BLaER1 (cell line): ENCODE results near the gene IGF1R.
A peak's percentile ranks its signal among the peaks of the same experiment; 100 is the strongest.
"Not testable (repeated sequence)": the region's sequence is repeated elsewhere in the genome, so short reads cannot be mapped to it uniquely, and the experiment has no call there.

ENCODE experiments used
- H3K27ac ChIP-seq: shearing (Covaris generic); formaldehyde crosslinking; 2 replicates; pipeline ENCODE4 v1.8.1; 2022
- H3K27me3 ChIP-seq: shearing (Covaris generic); formaldehyde crosslinking; 2 replicates; pipeline ENCODE4 v1.8.1; 2022
- H3K36me3 ChIP-seq: shearing (Covaris generic); formaldehyde crosslinking; 2 replicates; pipeline ENCODE4 v1.8.1; 2022
- H3K4me1 ChIP-seq: shearing (Covaris generic); formaldehyde crosslinking; 2 replicates; pipeline ENCODE4 v1.8.1; 2022
- H3K4me2 ChIP-seq: shearing (Covaris generic); formaldehyde crosslinking; 2 replicates; pipeline ENCODE4 v1.8.1; 2022
- H3K4me3 ChIP-seq: shearing (Covaris generic); formaldehyde crosslinking; 2 replicates; pipeline ENCODE4 v1.8.1; 2022
- H3K9ac ChIP-seq: shearing (Covaris generic); formaldehyde crosslinking; 2 replicates; pipeline ENCODE4 v1.8.1; 2022
- H3K9me3 ChIP-seq: shearing (Covaris generic); formaldehyde crosslinking; 2 replicates; pipeline ENCODE4 v1.8.1; 2022
- H4K20me1 ChIP-seq: shearing (Covaris generic); formaldehyde crosslinking; 2 replicates; pipeline ENCODE4 v1.8.1; 2022
- Cebpa-rat ChIP-seq: shearing (Covaris generic); IDR thresholded peaks from 2 replicates; pipeline ENCODE4 v1.8.1; 2022

The IGF1R gene

DNA sequence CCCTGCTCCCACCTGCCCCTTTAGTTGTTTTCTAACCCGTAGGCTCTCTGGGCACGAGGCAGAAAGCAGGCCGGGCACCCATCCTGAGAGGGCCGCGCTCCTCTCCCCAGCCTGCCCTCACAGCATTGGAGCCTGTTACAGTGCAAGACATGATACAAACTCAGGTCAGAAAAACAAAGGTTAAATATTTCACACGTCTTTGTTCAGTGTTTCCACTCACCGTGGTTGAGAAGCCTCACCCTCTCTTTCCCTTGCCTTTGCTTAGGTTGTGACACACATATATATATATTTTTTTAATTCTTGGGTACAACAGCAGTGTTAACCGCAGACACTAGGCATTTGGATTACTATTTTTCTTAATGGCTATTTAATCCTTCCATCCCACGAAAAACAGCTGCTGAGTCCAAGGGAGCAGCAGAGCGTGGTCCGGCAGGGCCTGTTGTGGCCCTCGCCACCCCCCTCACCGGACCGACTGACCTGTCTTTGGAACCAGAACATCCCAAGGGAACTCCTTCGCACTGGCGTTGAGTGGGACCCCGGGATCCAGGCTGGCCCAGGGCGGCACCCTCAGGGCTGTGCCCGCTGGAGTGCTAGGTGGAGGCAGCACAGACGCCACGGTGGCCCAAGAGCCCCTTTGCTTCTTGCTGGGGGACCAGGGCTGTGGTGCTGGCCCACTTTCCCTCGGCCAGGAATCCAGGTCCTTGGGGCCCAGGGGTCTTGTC, 310.7 kb downstream of the IGF1R start:
- Histone ChIP-seq H3K27me3 (no peaks in the 10 kb centered on the region), H3K27ac (no peak overlapping the region), H3K9ac (no peak overlapping the region), H3K4me1 (peaks cover 39% of the 10 kb centered on the region), H3K4me3 (no peak overlapping the region), H3K9me3 (peaks cover 40% of the 10 kb centered on the region), H3K36me3 (peaks cover 95% of the 10 kb centered on the region), H3K4me2 (no peak overlapping the region), H4K20me1 (peaks cover 26% of the 10 kb centered on the region; the same call in 1 of the 2 replicates)
- TF ChIP-seq Cebpa-rat = no peak

DNA sequence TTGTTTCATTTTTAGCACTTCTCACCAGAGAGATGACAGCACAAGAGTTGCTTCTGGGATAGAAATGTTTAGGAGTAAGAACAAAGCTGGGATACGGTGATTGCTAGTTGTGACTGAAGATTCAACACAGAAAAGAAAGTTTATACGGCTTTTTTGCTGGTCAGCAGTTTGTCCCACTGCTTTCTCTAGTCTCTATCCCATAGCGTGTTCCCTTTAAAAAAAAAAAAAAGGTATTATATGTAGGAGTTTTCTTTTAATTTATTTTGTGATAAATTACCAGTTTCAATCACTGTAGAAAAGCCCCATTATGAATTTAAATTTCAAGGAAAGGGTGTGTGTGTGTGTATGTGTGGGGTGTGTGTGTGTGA, 311.3 kb downstream of the IGF1R start:
- Histone ChIP-seq H3K9me3 (peaks cover 40% of the 10 kb centered on the region), H4K20me1 (peaks cover 21% of the 10 kb centered on the region; the same call in 1 of the 2 replicates), H3K4me2 (no peak overlapping the region), H3K4me3 (no peak overlapping the region), H3K9ac (no peak overlapping the region), H3K4me1 (peaks cover 38% of the 10 kb centered on the region), H3K27me3 (no peaks in the 10 kb centered on the region), H3K36me3 (peaks cover 89% of the 10 kb centered on the region), H3K27ac (no peak overlapping the region)
- TF ChIP-seq Cebpa-rat = no peak

DNA sequence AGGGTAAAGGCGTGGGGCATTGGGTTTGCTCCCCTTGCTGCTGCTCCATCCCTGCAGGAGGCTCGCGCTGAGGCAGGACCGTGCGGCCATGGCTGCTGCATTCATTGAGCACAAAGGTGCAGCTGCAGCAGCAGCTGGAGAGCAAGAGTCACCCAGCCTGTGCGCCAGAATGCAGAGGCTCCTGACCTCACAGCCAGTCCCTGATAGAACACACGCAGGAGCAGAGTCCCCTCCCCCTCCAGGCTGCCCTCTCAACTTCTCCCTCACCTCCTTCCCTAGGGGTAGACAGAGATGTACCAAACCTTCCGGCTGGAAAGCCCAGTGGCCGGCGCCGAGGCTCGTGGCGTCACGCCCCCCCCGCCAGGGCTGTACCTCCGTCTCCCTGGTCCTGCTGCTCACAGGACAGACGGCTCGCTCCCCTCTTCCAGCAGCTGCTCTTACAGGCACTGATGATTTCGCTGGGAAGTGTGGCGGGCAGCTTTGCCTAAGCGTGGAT, 312.3 kb downstream of the IGF1R start:
- no peaks in the 10 kb centered on the region for H3K27me3 ChIP-seq

DNA sequence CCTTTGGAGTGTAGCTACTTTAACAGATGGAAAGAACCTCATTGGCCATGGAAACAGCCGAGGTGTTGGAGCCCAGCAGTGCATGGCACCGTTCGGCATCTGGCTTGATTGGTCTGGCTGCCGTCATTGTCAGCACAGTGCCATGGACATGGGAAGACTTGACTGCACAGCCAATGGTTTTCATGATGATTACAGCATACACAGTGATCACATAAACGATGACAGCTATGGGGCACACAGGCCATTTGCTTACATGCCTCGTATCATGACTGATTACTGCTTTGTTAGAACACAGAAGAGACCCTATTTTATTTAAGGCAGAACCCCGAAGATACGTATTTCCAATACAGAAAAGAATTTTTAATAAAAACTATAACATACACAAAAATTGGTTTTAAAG, 315.1 kb downstream of the IGF1R start:
- no peaks in the 10 kb centered on the region for H4K20me1 ChIP-seq
- H3K27me3 ChIP-seq = no peaks in the 10 kb centered on the region
- H3K36me3 ChIP-seq = peaks cover 52% of the 10 kb centered on the region
- H3K9ac ChIP-seq = no peak overlapping the region
- TF ChIP-seq Cebpa-rat = no peak
- no peak overlapping the region for H3K4me2 ChIP-seq
- H3K27ac ChIP-seq = no peak overlapping the region
- no peak overlapping the region for H3K4me3 ChIP-seq
- peaks cover 40% of the 10 kb centered on the region for H3K9me3 ChIP-seq
- peaks cover 9% of the 10 kb centered on the region for H3K4me1 ChIP-seq

More for the DNA sequence above, 312.3 kb downstream of the IGF1R start:
- no peak for TF ChIP-seq Cebpa-rat
- peaks cover 40% of the 10 kb centered on the region for H3K9me3 ChIP-seq
- H3K9ac ChIP-seq = no peak overlapping the region
- peaks cover 33% of the 10 kb centered on the region for H3K4me1 ChIP-seq
- peaks cover 15% of the 10 kb centered on the region; the same call in 1 of the 2 replicates for H4K20me1 ChIP-seq
- H3K4me2 ChIP-seq = no peak overlapping the region
- peak overlapping the region; percentile 18; the same call in 1 of the 2 replicates for H3K4me3 ChIP-seq
- no peak overlapping the region for H3K27ac ChIP-seq
- peaks cover 79% of the 10 kb centered on the region for H3K36me3 ChIP-seq

DNA sequence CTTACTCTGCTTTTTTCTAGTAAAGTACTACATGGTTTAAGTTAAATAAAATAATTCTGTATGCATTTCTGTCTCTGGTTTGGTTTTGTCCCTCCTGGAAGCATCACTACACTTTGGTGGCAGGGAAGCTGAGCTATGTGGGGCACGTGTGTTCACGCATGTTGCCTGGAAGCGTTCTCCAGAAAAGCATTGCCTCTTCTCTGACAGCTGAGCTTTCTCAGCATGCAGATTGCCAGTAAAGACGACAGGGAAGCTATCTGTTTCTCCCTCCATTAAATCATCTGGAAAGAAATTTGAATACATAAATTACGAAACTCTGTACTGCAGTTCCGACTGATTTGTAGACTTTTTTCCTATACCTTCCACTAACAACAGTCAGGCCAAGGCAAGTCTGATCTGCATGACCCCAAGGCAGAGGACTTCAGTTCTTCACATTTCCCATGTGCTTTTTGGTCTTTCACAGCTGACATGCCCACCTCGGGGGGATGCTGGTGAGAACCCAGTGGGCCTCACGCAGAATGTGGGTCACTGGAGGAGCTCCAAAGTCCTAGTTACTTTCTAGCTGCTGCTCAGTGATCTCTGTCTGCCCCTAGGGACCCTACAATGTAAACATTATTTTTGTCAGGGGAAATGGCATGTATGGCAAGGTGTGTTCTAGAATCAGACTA, 316.3 kb downstream of the IGF1R start:
- peaks cover 40% of the 10 kb centered on the region for H3K36me3 ChIP-seq
- TF ChIP-seq Cebpa-rat = no peak
- H3K4me1 ChIP-seq = peaks cover 9% of the 10 kb centered on the region
- no peak overlapping the region for H3K4me3 ChIP-seq
- no peaks in the 10 kb centered on the region for H4K20me1 ChIP-seq
- H3K4me2 ChIP-seq = peak overlapping the region; percentile 28; the same call in 1 of the 2 replicates
- no peak overlapping the region for H3K27ac ChIP-seq
- no peaks in the 10 kb centered on the region for H3K27me3 ChIP-seq
- H3K9ac ChIP-seq = no peak overlapping the region
- peaks cover 33% of the 10 kb centered on the region for H3K9me3 ChIP-seq

DNA sequence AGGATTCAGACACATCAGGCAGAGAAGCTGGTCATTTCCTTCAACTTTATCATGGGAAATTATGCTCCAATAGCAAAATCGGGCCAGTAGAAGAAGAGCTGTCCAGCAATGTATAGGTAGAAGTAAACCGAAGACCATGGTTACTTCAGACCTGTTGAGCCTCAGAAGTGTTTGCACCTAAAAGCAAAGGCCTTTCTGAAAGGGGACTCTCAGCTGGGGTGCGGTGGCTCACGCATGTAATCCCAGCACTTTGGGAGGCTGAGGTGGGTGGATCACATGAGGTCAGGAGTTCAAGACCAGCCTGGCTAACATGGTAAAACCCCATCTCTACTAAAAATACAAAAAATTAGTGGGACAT, 316.8 kb downstream of the IGF1R start:
- not testable (repeated sequence) for H3K4me2 ChIP-seq, H3K27me3 ChIP-seq, H3K27ac ChIP-seq, H3K4me1 ChIP-seq, H3K9ac ChIP-seq, H3K4me3 ChIP-seq, H4K20me1 ChIP-seq
- peaks cover 35% of the 10 kb centered on the region for H3K36me3 ChIP-seq
- H3K9me3 ChIP-seq = peaks cover 28% of the 10 kb centered on the region

DNA sequence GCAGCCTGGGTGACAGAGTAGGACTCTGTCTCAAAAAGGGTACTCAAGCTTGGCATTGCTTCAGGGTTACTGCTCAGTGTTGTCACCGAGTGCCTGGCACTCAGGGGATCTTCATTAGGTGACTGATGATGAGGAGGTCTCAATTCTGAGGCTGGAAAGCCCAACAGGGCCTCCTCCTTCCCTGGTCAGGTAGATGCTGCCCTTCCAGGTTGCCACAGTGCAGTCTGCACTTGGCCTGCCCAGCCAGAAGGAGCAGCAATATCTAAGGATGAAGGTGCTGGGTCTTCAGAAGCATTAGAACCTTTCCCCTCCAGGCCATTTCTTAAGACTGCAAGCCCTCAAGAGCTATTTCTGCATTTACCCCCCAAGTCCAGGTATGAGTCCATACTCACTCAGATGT, 317.3 kb downstream of the IGF1R start:
- H4K20me1 ChIP-seq = no peaks in the 10 kb centered on the region
- H3K4me2 ChIP-seq = no peak overlapping the region
- H3K9ac ChIP-seq = no peak overlapping the region
- H3K27ac ChIP-seq = no peak overlapping the region
- no peak overlapping the region for H3K4me3 ChIP-seq
- no peak for TF ChIP-seq Cebpa-rat
- peaks cover 23% of the 10 kb centered on the region for H3K9me3 ChIP-seq
- H3K4me1 ChIP-seq = peaks cover 9% of the 10 kb centered on the region
- H3K27me3 ChIP-seq = no peaks in the 10 kb centered on the region
- H3K36me3 ChIP-seq = peaks cover 30% of the 10 kb centered on the region

DNA sequence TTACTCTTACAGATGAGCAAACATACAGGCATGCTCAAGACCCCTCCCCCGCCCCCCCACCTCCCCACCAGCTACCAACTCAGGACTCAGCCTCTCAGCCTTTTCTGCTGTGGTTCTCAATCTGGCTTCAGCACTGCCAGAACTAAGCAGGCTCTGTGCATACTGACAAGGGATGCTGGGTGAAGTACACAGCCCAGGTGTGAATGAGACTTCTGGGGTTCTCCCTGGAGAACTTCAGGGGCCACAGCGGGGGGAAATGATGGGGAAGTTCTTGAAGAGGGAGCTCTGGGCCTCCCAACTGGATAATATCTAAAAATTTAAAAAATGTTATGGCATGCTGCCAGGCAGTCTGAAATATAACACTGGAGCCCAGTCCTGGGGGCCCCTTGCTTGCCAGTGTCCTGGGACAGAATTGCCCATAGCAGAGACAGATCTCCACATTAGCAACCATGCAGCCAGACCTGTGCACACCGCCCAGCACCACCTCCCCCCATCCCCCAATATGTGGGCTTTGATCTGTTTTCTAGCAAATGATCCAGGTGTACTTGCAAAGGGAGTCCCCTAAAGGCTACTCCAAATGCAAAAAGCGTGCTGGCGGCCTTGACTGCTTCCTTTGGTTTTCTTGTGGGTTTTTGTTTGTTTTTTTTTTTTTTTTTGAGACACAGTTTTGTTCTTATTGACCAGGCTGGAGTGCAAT, 317.9 kb downstream of the IGF1R start:
- H3K9ac ChIP-seq = no peak overlapping the region
- H3K27me3 ChIP-seq = no peaks in the 10 kb centered on the region
- H3K36me3 ChIP-seq = peaks cover 24% of the 10 kb centered on the region
- H3K9me3 ChIP-seq = peaks cover 17% of the 10 kb centered on the region
- H4K20me1 ChIP-seq = no peaks in the 10 kb centered on the region
- H3K27ac ChIP-seq = no peak overlapping the region
- no peak for TF ChIP-seq Cebpa-rat
- H3K4me2 ChIP-seq = no peak overlapping the region
- peaks cover 9% of the 10 kb centered on the region for H3K4me1 ChIP-seq
- no peak overlapping the region for H3K4me3 ChIP-seq

DNA sequence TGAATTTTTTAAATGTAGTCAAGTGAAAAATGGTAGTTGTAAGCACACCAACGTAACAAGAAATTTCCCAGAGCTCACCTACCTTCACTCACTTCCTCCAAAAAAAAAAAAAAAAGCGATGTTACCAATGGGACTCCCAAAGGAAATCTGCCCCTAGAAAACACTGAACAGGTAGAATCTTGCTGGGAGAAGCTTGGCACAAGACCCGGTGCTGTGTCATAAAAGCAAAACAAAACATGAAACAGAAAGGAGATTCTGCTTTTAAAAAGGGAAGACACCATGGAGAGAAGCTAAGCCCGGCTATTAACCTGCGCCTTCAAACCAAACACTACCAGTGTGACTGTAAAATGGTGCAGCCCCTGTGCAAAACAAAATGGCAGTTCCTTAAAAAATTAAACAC, 318.8 kb downstream of the IGF1R start:
- Histone ChIP-seq H3K36me3 (peaks cover 15% of the 10 kb centered on the region), H3K27me3 (no peaks in the 10 kb centered on the region), H3K27ac (no peak overlapping the region), H3K4me1 (peaks cover 9% of the 10 kb centered on the region), H3K4me2 (no peak overlapping the region), H4K20me1 (no peaks in the 10 kb centered on the region), H3K9ac (no peak overlapping the region), H3K9me3 (peaks cover 8% of the 10 kb centered on the region), H3K4me3 (no peak overlapping the region)
- TF ChIP-seq Cebpa-rat = no peak

DNA sequence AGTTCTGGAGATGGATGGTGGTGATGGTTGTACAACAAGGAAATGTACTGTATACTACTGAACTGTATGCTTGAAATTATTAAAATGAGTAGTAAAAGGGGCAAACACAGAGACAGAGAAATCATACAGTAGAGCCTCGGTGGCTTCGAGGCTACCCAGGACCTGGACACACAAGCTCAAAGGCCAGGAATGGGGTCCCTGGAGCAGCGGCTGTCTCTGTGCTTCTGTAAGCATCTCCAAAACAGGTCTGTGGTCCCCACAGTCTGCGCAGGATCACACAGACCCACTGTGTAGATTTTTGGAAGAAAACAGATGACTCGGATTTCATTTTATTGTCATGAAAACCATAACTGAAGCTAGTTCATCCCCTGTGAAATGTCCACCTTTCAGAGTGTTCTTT, 319.6 kb downstream of the IGF1R start:
- H4K20me1 ChIP-seq = no peaks in the 10 kb centered on the region
- no peak for TF ChIP-seq Cebpa-rat
- no peak overlapping the region for H3K9ac ChIP-seq
- H3K27ac ChIP-seq = no peak overlapping the region
- no peak overlapping the region for H3K4me3 ChIP-seq
- no peak overlapping the region for H3K4me2 ChIP-seq
- peaks cover 9% of the 10 kb centered on the region for H3K4me1 ChIP-seq
- H3K36me3 ChIP-seq = peaks cover 7% of the 10 kb centered on the region
- no peaks in the 10 kb centered on the region for H3K9me3 ChIP-seq
- no peaks in the 10 kb centered on the region for H3K27me3 ChIP-seq
